Measurements from ENCODE around the gene ZNF12. TPM values are rescaled to one million over a fixed set of nuclear protein-coding genes. Genes with fewer than 3 reads are reported as not detected.

The ZNF12 gene
- total RNA-seq, 1 experiment from 2014 or later, result 22.4 TPM

DNA sequence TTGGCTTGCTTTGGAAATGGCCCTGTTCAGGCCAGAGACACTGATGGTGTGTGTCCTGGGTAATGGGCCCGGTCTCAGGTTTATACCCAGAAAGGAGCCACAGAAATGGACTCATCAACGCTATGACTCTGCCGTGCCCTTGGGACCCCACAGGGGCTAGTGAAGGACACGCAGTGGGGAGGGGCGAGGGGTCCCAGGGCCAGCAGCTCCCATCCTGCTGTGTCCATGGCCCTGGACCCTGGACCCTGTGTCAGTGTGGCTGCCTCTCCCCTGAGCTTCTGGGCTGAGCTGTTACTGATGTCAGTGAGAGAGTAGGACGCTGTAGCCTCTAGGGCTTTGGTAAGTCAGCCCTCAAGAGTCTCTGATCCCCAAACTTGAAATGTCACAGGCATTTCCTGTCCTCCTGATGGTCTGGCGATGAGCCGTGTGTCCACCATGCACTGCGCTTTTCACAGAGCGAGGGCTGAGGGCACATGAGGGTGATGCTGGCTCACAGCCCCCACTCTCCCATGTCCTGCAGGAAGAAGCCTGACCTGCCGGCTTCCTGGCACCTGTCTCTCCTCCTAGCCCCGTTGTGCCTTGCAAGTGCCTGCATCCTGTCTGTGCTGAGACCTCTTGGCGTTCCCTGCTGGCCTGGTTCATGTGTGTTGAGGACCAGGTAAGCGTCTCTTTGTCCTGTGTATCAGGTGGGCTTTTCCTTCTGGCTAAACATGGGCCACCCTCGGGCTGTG is 65.3 kb downstream of the ZNF12 start:
- H3K36me3 Mint-ChIP-seq (ENCODE audit: insufficient read depth, unreplicated experiment), result peaks cover 47% of the 10 kb centered on the region
- intact Hi-C loops (cut with micrococcal nuclease), result no loop called here
- TF ChIP-seq, protein P1, sequence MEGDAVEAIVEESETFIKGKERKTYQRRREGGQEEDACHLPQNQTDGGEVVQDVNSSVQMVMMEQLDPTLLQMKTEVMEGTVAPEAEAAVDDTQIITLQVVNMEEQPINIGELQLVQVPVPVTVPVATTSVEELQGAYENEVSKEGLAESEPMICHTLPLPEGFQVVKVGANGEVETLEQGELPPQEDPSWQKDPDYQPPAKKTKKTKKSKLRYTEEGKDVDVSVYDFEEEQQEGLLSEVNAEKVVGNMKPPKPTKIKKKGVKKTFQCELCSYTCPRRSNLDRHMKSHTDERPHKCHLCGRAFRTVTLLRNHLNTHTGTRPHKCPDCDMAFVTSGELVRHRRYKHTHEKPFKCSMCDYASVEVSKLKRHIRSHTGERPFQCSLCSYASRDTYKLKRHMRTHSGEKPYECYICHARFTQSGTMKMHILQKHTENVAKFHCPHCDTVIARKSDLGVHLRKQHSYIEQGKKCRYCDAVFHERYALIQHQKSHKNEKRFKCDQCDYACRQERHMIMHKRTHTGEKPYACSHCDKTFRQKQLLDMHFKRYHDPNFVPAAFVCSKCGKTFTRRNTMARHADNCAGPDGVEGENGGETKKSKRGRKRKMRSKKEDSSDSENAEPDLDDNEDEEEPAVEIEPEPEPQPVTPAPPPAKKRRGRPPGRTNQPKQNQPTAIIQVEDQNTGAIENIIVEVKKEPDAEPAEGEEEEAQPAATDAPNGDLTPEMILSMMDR (IDR thresholded peaks at IDR 0.05; ENCODE audit: unreplicated experiment), result no peak
- DNase-seq (ENCODE audit: unreplicated experiment), result no peak
- no peak overlapping the region for H3K4me3 Mint-ChIP-seq (ENCODE audit: unreplicated experiment)
- ChIA-PET CTCF (interaction anchor here (0.6 kb wide), 1 partner anchor 71 kb away, joined by 5 read pairs; no protein-coding TSS in a partner anchor), POLR2A (no interaction called here)
- H3K4me1 Mint-ChIP-seq (ENCODE audit: insufficient read depth, unreplicated experiment), result peaks cover 16% of the 10 kb centered on the region
- BruUV-seq (replicated peaks), result no TSS peak
- H3K27ac Mint-ChIP-seq (ENCODE audit: low read depth, unreplicated experiment), result no peak overlapping the region
- H3K27me3 Mint-ChIP-seq (ENCODE audit: insufficient read depth, unreplicated experiment), result no peaks in the 10 kb centered on the region
- H3K9me3 Mint-ChIP-seq (ENCODE audit: unreplicated experiment), result no peaks in the 10 kb centered on the region

DNA sequence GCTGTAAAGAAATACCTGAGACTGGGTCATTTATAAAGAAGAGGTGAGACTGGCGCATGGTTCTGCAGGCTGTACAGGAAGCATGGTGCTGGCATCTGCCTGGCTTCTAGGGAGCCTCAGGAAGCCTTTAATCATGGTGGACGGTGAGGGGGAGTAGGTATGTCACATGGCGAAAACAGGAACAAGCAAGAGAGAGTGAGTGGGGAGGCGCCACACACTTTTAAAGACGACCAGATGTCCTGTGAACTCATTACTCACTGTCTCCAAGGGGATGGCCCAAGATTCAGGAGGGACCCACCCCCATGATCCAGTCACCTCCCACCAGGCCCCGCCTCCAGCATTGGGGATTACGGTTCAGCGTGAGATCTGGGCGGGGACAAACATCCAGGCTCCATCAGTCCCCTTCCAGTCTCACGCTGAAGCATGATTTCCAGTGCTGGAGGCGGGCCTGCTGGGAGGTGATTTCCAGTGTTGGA is 66.5 kb downstream of the ZNF12 start:
- no peaks in the 10 kb centered on the region for H3K9me3 Mint-ChIP-seq (ENCODE audit: unreplicated experiment)
- peaks cover 16% of the 10 kb centered on the region for H3K4me1 Mint-ChIP-seq (ENCODE audit: insufficient read depth, unreplicated experiment)
- H3K27ac Mint-ChIP-seq (ENCODE audit: low read depth, unreplicated experiment), result no peak overlapping the region
- TF ChIP-seq, protein P1 (IDR thresholded peaks at IDR 0.05; ENCODE audit: unreplicated experiment), result no peak
- intact Hi-C loops (cut with micrococcal nuclease), result no loop called here
- no TSS peak for BruUV-seq (replicated peaks)
- no peak overlapping the region for H3K4me3 Mint-ChIP-seq (ENCODE audit: unreplicated experiment)
- no peaks in the 10 kb centered on the region for H3K27me3 Mint-ChIP-seq (ENCODE audit: insufficient read depth, unreplicated experiment)
- DNase-seq (ENCODE audit: unreplicated experiment), result no peak
- ChIA-PET CTCF (no interaction called here), POLR2A (no interaction called here)
- H3K36me3 Mint-ChIP-seq (ENCODE audit: insufficient read depth, unreplicated experiment), result peaks cover 35% of the 10 kb centered on the region

DNA sequence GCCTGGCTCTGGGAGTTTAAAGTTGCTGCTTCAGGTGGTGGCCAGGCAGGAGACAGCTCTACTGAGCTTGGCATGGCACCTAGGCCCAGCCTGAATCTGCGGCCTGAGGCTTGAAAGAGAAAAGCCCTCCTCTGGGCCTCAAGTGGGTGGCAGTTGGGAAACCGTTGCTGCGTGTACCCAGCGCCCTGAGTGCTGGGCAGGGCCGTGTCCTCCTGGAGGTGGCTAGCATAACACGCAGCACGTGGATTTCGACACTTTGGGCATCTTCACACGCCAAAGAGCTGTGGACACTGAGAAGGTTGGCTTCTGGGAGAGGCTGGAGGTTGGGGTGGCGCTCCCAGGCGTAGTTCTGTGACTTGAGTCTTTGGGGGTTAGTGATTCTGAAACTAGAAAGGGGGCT is 67.1 kb downstream of the ZNF12 start:
- BruUV-seq (replicated peaks), result no TSS peak
- Mint-ChIP-seq H3K4me3 (ENCODE audit: unreplicated experiment) (no peak overlapping the region), H3K27me3 (ENCODE audit: insufficient read depth, unreplicated experiment) (no peaks in the 10 kb centered on the region), H3K36me3 (ENCODE audit: insufficient read depth, unreplicated experiment) (peaks cover 28% of the 10 kb centered on the region), H3K4me1 (ENCODE audit: insufficient read depth, unreplicated experiment) (peaks cover 16% of the 10 kb centered on the region), H3K9me3 (ENCODE audit: unreplicated experiment) (no peaks in the 10 kb centered on the region), H3K27ac (ENCODE audit: low read depth, unreplicated experiment) (peak overlapping the region; percentile 46)
- CTCF ChIA-PET, result interaction anchor here (0.6 kb wide), 1 partner anchor 126 kb away, joined by 3 read pairs; no protein-coding TSS in a partner anchor
- no peak for DNase-seq (ENCODE audit: unreplicated experiment)
- TF ChIP-seq, protein P1 (IDR thresholded peaks at IDR 0.05; ENCODE audit: unreplicated experiment), result no peak
- intact Hi-C loops (cut with micrococcal nuclease), result no loop called here
- POLR2A ChIA-PET, result no interaction called here

DNA sequence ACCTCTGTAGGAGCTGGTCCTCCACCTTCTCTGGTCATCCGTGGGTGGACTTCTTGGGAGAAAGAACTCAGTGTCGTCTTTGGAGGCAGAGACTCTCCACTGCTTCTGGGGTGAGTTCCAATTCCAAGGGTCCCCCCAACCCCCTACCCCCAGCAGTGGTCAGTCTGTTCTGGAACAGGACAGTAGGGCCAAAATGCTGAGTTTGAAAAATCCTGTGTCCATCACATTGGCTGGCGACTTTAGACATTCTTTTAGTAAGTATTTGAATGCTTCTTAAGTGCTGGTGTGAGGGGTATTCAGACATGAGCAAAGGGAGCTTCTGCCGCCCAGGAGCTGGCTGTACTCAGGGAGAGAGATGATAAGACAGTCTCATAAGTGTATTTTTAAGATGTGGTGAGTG is 67.7 kb downstream of the ZNF12 start:
- Mint-ChIP-seq H3K9me3 (ENCODE audit: unreplicated experiment) (no peaks in the 10 kb centered on the region), H3K4me1 (ENCODE audit: insufficient read depth, unreplicated experiment) (peaks cover 16% of the 10 kb centered on the region), H3K27ac (ENCODE audit: low read depth, unreplicated experiment) (peak overlapping the region; percentile 46), H3K27me3 (ENCODE audit: insufficient read depth, unreplicated experiment) (no peaks in the 10 kb centered on the region), H3K4me3 (ENCODE audit: unreplicated experiment) (peak overlapping the region; percentile 73), H3K36me3 (ENCODE audit: insufficient read depth, unreplicated experiment) (peaks cover 22% of the 10 kb centered on the region)
- intact Hi-C loops (cut with micrococcal nuclease), result no loop called here
- CTCF ChIA-PET, result interaction anchor here (0.6 kb wide), 1 partner anchor 126 kb away, joined by 3 read pairs; no protein-coding TSS in a partner anchor
- POLR2A ChIA-PET, result no interaction called here
- no peak for DNase-seq (ENCODE audit: unreplicated experiment)
- TF ChIP-seq, protein P1 (IDR thresholded peaks at IDR 0.05; ENCODE audit: unreplicated experiment), result no peak
- BruUV-seq (replicated peaks), result no TSS peak

Other genes with a start within 250 kb of the ZNF12 start
- gene KDELR2, start 222.8 kb downstream of the ZNF12 start, total RNA-seq (2022), result 164 and 243 TPM in 2 replicates
- not detected in 2 replicates for gene GRID2IP, start 155.5 kb downstream of the ZNF12 start, total RNA-seq (2022)
- 41.8 and 45.6 TPM in 2 replicates for gene ZDHHC4, start 129.5 kb downstream of the ZNF12 start, total RNA-seq (2022)
- 25.4 and 26.5 TPM in 2 replicates for gene INTS15, start 116.9 kb downstream of the ZNF12 start, total RNA-seq (2022)
- gene ZNF853, start 91.3 kb downstream of the ZNF12 start, total RNA-seq (2022), result not detected in 2 replicates
- 26.1 and 27.1 TPM in 2 replicates for gene ZNF316, start 69.6 kb downstream of the ZNF12 start, total RNA-seq (2022)
- not detected in 2 replicates for gene RSPH10B2, start 47.2 kb upstream of the ZNF12 start, total RNA-seq (2022)
- 34.9 and 43.7 TPM in 2 replicates for gene CCZ1B, start 119.3 kb upstream of the ZNF12 start, total RNA-seq (2022)